Gastroesophageal sphincter (tissue), 3 donors: Measurements from ENCODE around the gene CERT1.

Experiments used
- POLR2A ChIP-seq, 2 donors: fragments of 450-650 bp; IDR thresholded peaks; one replicate each; pipeline ENCODE4 v1.6.1; 2017; ENCODE audit warnings: antibody characterized with exemption in 2 of 2, mild to moderate bottlenecking in 2 of 2, moderate library complexity in 1 of 2
- POLR2AphosphoS5 ChIP-seq: sonication (generic); formaldehyde crosslinking; IDR thresholded peaks from one replicate; pipeline ENCODE4 v1.6.1; 2017; ENCODE audit warnings: antibody characterized with exemption
- TF ChIP-seq, protein P1 (sequence below), 4 experiments: fragments of 200-600 bp in 2 of 4; fragments of 450-650 bp in 2 of 4; sonication (generic) in 1 of 4; IDR thresholded peaks; one replicate each; pipeline ENCODE4 v1.5.1; 2017 to 2019; ENCODE audit warnings: antibody characterized with exemption in 4 of 4, mild to moderate bottlenecking in 2 of 4, moderate library complexity in 2 of 4

GRCh38 chr5:75363726-75364495, 147.5 kb downstream of the CERT1 start:
- TF ChIP-seq, protein P1, sequence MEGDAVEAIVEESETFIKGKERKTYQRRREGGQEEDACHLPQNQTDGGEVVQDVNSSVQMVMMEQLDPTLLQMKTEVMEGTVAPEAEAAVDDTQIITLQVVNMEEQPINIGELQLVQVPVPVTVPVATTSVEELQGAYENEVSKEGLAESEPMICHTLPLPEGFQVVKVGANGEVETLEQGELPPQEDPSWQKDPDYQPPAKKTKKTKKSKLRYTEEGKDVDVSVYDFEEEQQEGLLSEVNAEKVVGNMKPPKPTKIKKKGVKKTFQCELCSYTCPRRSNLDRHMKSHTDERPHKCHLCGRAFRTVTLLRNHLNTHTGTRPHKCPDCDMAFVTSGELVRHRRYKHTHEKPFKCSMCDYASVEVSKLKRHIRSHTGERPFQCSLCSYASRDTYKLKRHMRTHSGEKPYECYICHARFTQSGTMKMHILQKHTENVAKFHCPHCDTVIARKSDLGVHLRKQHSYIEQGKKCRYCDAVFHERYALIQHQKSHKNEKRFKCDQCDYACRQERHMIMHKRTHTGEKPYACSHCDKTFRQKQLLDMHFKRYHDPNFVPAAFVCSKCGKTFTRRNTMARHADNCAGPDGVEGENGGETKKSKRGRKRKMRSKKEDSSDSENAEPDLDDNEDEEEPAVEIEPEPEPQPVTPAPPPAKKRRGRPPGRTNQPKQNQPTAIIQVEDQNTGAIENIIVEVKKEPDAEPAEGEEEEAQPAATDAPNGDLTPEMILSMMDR (IDR thresholded peaks at IDR 0.05): no peak
- TF ChIP-seq POLR2A (IDR thresholded peaks at IDR 0.05) (no peak), POLR2AphosphoS5 (no peak)
